Right lobe of liver (tissue), 4 donors: Measurements from ENCODE around the gene ISM2.

Experiments
- CTCF ChIP-seq, 4 donors: fragments of 200-600 bp in 3 of 4; fragments of 450-650 bp in 1 of 4; IDR thresholded peaks; one replicate each; pipeline versions ENCODE4 v1.5.1 to v1.8.0; 2016 to 2022; ENCODE audit warnings: antibody characterized with exemption in 4 of 4, mild to moderate bottlenecking in 2 of 4
- POLR2A ChIP-seq: fragments of 450-650 bp; IDR thresholded peaks from one replicate; pipeline ENCODE4 v1.6.1; 2017; ENCODE audit warnings: antibody characterized with exemption, mild to moderate bottlenecking
- donor health status: DM: no; HTN: no; CAD: no.
- donor health status: DM: no; HTN: no; CAD: no.
- donor health status: DM: no; HTN: yes; CAD: no.

- TF ChIP-seq POLR2A = no peak
- TF ChIP-seq CTCF (IDR thresholded peaks at IDR 0.05) = no peak
Measured at GRCh38 chr14:77473921-77474320, 24.7 kb downstream of the ISM2 start.
